NCI-H2196 treated with DMSO at 0.1 percent for 48 hours (cell line): ENCODE measurements around the gene SRGAP1.

Source experiments
- DNase-seq: peaks from one replicate; lab custom pipeline; 2025; ENCODE audit not compliant: unreplicated experiment; lab: John Stamatoyannopoulos, UW

SRGAP1 gene

DNA sequence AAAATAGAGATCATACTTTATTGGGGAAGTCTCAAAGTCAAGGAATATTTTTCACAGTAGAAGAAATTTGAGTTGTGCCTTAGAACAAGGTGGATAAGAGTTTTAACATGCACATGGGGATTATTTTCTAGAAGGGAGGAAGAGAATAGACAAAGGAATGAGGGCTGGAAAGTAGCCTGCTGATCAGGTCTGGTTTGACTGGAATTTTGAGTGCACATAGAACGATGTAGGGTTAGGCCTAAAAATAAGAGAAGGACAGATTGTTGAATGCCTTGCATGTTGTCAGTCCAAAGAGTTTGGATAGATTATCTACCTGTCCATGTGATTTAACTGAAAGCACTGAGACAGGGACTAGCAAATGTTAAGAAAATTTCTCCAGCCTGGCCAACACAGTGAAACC is 87.2 kb downstream of the SRGAP1 start:
- no peak for DNase-seq

DNA sequence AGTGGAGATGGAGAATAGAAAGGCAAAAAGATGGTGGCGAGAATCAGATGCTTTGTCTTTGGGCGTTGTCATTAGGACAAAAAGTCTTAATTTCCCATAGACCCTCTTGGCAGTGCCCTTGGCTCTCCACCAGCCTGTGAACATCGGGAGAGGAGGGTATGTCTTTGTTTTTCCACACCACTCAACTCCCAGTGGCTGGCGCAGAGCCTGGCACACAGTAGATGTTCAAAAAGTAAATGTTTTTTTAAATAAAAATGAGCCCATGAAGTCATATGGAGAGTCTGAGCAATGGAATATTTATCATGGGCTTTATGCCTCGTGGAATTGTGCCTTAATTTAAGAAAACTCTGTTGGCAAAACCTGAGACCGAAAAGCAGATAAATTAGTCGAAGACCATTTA is 90.4 kb downstream of the SRGAP1 start:
- no peak for DNase-seq

DNA sequence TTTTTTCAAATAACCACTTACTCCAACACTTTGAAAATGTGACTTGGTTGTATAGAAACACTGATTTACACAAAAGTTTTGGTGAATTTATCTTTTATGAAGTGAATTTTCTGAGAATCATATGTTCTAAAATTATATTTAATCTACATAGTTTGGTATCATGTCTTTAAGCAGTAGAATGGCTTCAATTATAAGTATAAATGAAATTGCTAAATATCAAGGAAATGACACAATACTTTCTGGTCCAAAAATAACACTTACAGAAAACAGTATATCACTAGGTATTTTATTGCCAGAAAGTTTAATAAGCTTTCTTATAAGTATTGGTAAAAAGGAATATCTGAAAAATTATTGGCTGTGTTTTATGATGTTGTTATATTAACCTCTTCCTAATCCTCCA is 90.9 kb downstream of the SRGAP1 start:
- DNase-seq = no peak

DNA sequence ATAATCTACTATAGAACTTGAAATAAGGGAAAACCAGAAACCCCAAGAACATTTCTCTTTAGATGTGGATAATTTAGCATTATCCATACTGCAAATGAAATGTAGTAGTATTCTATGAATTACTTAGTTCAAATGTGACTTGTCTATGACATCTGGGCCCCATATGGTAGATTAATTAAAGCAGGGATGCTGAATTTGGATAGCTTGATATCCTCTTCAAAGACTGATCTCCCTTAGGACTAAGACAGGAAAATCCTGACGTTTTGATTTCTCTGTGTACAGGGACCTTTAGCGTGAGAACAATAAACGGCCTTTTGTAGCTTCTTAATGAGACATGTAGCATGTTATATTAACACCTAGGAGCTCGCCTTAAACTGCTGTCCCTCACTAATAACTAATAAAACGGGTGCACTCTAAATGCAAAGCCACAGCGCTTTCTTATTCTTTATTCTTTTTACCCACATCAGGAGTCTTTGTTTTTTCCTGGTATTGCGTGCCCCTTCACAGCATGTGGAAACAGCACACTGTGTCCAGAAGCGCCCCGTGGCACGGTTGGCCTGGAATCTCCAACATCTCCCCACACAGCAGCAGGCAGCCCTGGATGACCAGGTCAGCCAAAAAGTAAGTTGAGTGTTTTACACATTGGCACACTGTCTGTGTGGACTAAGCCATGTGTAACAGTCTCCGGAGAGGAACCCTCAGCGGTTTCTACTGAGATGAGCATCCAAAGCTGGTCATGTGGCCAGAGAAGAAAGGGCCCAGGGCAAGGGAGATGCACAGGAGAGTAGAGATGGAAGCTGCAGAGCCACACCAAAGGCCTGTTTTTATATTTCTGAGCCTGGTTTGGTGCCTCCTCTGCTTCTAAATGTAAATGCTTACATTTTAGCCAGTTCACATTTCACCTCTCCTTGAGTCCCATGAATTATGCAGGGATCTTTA is 93.1 kb downstream of the SRGAP1 start:
- no peak for DNase-seq

DNA sequence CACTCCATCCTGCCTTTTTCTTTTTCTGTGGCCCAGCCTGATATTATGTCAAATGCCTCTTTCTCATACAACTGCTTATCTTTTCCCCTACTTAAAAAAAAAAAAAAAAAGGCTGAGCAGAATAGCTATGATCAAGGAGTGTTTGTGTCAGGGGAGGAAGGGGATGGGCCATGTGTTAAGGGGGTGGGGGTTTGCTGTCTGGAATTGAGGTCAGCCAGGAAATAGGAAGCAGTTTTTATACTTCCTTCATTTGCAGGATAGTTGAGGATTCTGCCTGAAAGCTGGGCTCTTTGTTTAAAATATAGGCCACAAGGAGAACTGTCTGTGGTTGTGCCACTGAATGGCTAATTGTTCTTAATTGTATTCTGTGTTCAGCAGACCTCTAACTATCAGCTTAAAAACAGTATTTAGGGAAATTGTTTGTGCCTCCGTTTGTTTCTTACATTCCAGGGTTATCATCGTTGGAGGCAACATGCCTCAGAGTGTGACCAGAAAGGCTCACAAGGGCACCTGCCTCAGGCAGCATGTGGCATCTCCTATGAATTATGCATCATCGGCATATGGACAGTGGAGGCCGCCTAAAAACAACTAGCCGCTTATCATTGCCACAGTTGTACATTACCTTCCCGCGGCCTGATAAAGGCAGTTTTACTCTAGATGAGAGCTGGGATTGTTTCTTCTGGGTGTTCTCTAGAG is 96.0 kb downstream of the SRGAP1 start:
- no peak for DNase-seq

DNA sequence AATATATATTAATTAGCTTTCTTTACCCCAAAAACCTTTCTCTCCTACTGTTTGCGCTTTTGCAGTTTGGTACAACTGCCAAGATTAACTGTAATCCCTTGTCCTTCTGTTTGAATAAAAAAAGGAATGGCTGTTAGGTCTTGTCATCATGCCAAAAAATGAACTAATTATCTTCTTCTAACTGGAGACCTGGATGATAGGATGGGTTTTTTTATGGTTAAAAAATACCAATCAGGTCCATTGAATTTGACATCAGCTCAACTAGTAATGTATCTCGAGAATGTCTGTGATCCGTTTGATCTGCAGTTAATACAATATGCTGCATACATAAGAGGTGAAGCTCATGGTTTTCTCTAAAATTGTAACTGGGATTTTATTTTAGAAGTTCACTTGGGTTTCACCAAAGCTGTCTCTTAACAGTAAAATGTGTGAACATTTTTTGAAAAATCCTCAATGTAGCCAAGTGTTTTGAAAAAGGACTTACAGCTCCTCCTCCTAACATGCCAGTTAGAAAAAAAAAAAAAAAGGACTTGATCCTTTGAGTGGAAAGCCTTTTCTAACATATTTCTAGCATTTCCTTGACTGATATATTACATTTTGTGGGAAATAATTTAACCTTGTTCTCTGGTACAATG is 96.8 kb downstream of the SRGAP1 start:
- DNase-seq = no peak

DNA sequence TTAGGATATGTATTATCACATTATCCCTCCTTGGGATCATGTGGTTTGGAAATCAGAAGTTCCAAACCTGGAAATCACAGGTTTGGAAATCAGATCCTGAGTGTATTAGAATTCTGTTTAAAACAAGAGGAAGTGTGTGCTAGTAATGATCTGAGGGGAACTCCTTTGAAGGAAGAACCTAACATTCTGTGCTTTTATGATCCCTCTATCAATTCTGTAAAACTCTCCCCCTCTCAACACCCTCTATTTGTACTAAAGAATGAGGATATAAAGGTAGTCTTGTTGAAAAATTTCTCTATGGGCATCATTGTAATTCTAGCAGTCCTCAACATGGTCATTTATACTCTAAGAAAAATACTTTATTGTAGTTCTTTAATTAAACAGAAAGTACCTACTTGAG is 97.4 kb downstream of the SRGAP1 start:
- DNase-seq = no peak

DNA sequence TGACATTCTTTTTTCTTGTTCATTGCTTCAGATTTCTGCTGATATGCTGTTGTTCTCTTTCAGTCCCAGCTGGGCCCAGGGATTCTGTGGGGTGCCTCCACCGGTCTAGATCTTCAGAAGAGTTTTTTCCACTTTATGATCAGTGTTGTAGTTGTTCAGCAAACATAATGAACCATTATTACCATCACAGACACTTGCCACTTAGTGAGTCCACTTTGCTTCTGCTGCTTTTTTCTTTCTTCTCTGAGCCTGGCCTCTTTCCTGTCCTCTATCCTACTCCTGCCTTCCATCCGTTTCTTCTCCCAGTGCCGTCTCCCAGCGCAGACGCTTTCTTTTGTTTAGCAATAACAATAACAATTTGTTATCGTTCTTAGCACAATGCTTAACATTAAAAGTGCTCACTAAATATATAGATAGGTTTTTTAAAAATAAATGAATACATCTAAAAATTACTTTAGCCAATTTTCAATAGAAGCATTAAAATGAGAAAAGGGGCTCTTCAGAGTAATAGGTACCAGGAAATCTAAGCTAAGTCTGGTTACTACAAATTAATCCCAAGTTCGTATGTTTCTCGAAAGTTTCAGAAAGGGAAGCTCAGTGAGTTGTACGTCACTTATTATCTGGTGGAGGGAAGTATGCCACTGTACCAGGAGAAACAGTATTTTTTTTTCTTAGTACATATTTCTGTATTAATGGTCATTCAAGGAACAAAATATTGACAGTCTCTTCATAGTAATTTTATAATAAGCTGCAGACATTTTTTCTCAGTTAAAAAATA is 98.2 kb downstream of the SRGAP1 start:
- no peak for DNase-seq

DNA sequence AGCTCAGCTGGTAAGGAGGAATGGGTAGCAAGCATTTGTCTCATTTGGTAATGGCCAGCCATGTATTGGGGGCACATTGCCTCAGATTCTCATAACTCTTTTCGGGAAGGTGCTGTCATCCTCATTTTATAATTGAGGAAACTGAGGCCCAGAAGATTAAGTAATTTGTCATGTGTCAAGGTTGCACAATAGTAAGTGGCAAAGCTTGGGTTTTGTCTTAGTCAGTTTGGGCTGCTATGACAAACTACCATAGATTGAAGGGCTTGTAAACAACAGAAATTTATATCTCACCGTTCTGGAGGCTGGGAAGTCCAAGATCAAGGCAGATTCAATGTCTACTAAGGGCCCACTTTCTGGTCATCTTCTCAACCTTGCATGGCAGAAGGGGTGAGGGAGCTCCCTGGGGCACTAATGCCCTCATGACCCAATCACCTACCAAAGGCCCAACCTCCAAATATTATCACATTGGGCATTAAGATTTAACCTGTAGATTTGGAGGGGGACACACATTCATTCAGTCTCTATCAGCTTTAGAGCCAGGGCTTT is 99.6 kb downstream of the SRGAP1 start:
- DNase-seq = no peak

DNA sequence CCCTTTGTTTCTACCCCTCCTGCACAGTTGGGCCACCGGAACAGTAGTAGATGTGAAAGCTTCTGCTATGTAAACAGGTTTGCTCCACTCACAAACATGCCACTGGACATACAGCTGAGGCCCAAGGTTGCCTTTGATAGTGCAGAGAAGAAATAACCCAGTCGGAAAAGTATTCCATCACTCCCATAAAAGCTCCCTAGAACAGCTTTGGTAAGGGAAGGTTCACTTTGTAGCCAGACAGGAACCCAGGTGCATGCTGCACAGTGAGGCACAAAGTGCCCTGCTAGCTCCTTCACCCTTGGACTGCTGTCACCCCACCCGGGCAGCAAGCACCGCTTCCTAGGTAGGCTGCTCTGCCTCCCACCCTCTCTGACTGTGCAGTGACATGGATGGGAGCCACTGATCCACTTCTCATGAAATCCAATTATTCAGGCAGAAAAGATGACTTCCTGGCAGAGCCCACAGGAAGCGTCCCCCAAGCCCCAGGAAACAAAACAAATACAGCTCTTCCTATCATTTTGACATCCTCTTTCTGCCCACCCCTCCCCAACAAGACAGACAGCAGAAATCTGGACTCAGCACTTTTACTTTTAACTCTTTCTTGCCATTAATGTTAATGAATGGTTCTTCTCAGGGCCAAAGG is 100.2 kb downstream of the SRGAP1 start:
- no peak for DNase-seq

DNA sequence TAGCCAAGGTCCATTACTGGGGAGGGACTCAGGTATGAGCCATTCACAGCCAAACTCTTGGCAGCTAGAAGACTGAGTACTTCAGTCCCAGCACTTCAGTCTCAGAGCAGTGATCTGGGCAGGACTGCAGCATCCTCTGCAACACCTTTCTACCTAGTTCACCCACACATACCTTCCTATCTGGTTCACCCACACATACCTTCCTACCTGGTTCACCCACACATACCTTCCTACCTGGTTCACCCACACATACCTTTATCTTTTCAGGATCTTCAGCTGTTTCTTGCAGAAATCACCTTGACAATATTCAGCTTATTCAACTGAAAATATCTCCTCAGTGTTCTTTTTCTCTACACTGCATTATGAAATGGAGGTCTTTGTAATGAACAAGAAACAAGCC is 101.3 kb downstream of the SRGAP1 start:
- DNase-seq = no peak

DNA sequence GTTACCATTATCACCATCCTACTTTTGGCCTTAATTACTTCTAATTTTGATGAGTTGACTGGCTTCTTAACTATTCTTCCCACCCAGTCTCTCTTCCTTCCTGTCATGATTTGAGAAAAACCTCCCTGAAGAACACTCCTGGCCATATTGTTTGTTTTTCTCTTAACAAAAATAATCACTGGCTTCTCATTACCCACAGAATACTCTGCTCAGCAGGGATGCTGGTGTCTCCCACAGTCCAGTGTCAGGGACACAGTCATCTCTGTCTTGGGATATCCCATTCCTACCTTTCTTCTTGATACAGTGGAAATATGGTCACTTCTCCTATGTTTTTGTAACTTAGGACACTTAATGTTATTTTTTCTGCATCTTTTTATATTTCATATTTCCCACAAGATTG is 103.7 kb downstream of the SRGAP1 start:
- DNase-seq = no peak

DNA sequence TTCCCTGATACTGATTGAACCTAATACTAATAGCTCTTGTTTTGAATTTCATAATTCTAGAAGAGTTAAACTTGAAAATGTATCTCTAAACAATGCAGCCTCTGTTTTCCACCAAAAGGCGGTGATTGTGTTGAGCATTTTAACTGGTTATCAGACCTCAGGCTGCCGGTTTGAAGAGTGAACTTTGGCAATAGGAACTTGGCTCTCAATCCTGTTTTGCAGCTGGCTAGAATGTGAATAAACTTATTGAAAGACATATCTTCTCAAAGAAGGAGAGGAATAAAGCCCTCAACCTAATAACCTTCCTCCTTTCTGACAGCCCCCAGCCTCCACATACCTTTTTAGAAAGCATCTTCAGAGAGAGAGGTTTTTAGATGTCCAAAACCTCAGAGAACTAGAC is 105.4 kb downstream of the SRGAP1 start:
- DNase-seq = no peak

DNA sequence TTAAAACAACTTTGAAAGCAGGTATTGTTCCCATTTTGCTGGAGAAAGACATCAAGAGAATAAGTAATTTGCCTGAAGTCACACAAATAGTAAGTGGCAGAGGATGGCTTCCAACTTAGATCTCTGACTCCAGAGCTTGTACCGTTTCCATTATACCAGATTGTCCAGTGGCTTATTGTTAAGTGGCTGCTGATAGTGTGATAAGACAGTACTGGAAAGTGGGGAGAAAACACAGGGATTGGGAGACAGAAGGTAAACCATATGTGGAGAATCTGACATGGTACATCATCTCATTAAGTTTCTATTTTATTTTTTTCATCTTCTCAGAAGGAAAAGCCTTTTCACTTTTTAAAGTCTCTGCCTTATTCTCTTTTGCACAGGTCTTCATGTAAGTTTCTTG is 108.5 kb downstream of the SRGAP1 start:
- DNase-seq = no peak

DNA sequence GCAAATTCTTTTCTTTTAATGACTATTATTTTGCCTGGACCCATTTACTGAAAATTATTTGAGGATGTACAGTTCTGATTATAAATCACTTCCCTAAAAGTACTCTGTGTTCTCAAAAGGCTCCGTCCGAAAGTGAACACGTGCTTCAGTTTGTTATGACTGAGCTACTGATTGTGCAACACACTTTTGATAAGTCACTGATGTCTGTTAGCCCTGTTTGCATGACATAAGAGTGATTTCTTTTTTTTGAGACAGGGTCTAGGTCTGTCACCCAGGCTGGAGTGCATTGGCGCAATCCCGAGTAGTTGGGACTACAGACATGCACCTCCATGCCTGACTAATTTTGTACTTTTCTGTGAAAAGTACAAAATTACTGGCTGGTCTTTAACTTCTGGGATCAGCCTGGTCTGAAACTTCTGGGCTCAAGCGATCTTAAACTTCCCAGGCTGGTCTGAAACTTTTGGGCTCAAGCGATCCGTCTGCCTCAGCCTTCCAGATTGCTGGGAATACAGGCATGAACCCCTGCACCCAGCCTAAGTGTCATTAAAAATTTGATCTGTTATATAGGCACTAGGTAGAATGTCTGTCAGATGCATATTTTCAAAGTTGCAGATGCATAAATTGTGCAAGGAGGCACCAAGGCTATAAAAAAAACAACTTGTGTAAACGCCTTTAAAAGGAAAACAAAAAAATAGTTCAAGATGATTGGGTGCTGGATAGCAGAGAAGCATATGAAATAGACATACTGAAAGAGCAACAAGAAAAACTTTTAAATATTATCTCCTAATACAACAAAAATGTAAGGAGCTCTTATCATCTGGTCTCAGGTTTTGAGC is 111.5 kb downstream of the SRGAP1 start:
- DNase-seq = no peak

DNA sequence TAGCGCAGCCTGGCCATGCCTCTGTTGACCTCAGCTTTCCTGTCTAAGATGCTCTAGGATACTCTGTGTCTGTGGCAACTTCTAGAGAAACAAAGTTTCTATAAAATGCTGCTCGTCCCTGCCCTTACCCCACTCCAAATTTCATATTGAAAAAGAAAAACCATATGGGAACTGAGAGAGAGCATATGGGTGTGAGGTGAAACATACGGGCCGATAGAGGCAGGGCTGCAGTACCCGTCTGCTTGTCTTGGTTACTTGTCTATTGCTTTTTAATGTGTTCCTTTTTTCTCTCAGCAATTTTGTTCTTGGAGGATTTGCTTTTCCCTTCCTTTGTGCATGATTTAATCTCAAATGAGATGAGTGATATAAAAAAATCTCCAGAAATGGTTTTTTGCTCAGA is 113.0 kb downstream of the SRGAP1 start:
- DNase-seq = no peak

DNA sequence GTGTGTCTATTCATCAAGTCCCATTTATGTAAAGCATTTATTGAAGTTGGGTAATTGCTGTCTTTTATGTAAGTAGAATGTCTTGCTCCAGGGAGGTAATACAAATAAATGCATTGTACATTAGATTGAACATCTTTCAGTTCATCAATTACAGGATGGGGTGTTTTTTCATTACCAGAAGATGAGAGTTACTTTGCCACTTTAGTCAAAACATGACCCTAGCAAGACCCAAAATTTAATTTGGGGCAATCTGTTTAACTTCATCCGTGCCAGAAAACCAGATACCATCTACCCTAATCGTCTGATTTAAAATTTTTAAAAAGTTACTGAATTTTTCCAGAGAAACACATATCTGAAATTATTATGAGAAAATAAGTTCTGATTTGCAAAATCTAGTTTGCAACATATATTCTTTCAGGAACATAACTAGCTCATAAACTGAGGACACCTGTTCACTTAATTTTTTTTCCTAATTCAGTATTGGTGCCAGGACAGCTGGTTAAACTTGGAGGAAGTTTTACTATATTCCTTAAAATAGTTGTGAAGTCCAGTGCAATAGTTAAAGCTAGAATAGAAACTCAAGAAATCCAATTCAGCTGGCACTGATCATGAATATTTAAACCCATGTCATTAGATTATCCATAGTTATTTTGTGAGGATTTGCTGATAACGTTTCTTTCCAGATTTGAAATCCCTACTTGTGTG is 114.5 kb downstream of the SRGAP1 start:
- no peak for DNase-seq

DNA sequence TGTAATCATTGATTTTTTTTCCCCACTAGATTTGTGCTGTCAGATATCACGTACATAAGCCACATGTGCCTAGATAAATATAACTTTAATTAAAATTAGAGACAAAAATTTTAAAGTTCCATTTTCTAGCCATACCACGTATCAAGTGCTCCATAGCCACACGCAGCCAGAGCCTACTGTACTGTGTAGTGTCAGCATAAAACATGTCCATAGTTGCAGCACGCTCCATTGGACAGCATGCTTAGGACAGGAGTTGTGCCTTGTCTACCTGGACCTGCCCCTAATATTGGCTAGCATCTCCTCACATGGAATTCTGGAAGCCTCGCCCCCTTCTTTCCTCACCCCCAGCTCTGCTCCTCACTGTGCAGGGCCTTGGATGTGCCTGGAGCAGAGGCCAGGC is 116.5 kb downstream of the SRGAP1 start:
- DNase-seq = no peak

DNA sequence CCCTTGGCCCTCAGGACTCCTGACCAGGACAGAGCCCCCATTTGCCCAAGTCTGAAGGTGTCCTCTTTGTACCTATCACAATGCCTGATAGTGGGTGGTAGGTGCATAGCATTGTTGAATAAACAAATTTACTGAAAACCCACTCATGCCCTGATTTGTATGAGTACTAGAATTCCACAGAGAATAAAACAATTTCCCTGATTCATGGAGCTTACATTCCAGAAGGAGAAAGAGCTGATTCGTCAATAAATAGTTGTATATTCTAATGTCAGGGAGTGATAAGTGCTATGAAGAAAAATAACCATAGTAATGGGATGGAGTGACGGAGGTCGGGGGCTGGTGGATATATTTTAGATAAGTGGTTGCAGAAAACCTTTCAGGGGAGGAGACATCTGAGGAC is 117.0 kb downstream of the SRGAP1 start:
- no peak for DNase-seq
